Measurements from ENCODE around the gene NFX1.

DNA sequence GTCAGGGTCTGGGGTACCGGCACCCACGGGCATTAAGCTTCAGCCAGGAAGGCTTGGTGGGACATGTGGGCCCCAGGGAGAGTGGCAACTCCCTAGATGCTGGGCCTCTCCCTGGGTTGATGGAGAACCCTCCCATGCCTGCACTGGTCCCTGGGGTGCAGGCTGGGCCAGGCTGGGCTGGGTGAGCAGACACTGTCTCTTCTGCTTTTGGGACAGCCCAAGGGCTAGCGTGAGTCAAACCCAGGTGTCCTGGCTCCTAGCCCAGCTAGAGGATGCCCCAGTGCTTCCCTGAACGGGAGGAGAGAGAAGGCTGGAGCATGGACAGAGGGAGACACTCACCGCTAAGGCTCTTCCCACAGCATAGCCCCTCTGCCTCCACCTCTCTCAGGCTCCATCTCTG, 117.8 kb downstream of the NFX1 start:
- TF ChIP-seq, protein P1, sequence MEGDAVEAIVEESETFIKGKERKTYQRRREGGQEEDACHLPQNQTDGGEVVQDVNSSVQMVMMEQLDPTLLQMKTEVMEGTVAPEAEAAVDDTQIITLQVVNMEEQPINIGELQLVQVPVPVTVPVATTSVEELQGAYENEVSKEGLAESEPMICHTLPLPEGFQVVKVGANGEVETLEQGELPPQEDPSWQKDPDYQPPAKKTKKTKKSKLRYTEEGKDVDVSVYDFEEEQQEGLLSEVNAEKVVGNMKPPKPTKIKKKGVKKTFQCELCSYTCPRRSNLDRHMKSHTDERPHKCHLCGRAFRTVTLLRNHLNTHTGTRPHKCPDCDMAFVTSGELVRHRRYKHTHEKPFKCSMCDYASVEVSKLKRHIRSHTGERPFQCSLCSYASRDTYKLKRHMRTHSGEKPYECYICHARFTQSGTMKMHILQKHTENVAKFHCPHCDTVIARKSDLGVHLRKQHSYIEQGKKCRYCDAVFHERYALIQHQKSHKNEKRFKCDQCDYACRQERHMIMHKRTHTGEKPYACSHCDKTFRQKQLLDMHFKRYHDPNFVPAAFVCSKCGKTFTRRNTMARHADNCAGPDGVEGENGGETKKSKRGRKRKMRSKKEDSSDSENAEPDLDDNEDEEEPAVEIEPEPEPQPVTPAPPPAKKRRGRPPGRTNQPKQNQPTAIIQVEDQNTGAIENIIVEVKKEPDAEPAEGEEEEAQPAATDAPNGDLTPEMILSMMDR (IDR thresholded peaks at IDR 0.05), result no peak
- TF ChIP-seq POLR2AphosphoS5 (IDR thresholded peaks at IDR 0.05) (no peak), POLR2A (IDR thresholded peaks at IDR 0.05) (no peak)
